GM21381 (cell line): Measurements from ENCODE around the gene MAGEA10.
"Not testable (repeated sequence)": the region's sequence is repeated elsewhere in the genome, so short reads cannot be mapped to it uniquely, and the experiment has no call there.

Experiments
- ATAC-seq: cut with Tn5 transposase; IDR thresholded peaks from one replicate; pipeline ENCODE4 v1.9.1; 2021; ENCODE audit warnings: mild to moderate bottlenecking, moderate library complexity; ENCODE audit not compliant: unreplicated experiment

The MAGEA10 gene

GRCh38 chrX:152138388-152138784 lies at the start of gene MAGEA10:
Gene MAGEA10, minus strand, starts transcription at chrX:152138577. Its CDS starts 2,957 bp downstream, at chrX:152135620.
- ATAC-seq: no peak

GRCh38 chrX:152177497-152178269 lies 39.3 kb upstream of the MAGEA10 start:
- no peak for ATAC-seq

GRCh38 chrX:152177052-152177451 lies 38.7 kb upstream of the MAGEA10 start:
- no peak for ATAC-seq

GRCh38 chrX:152175892-152176291 lies 37.5 kb upstream of the MAGEA10 start:
- not testable (repeated sequence) for ATAC-seq

- ATAC-seq: not testable (repeated sequence)
Measured at GRCh38 chrX:152173923-152174322, 35.5 kb upstream of the MAGEA10 start.

GRCh38 chrX:152170621-152171020 lies 32.2 kb upstream of the MAGEA10 start:
- no peak for ATAC-seq

GRCh38 chrX:152165033-152165743 lies 26.8 kb upstream of the MAGEA10 start:
- ATAC-seq: no peak

GRCh38 chrX:152157042-152157441 lies 18.7 kb upstream of the MAGEA10 start:
- ATAC-seq: no peak

- ATAC-seq: no peak
Measured at GRCh38 chrX:152155766-152156310, 17.5 kb upstream of the MAGEA10 start.

- no peak for ATAC-seq
Measured at GRCh38 chrX:152154050-152154449, 15.7 kb upstream of the MAGEA10 start.

GRCh38 chrX:152151256-152151655 lies 12.9 kb upstream of the MAGEA10 start:
- no peak for ATAC-seq

GRCh38 chrX:152149648-152150047 lies 11.3 kb upstream of the MAGEA10 start:
- no peak for ATAC-seq

- ATAC-seq: no peak
Measured at GRCh38 chrX:152139589-152139988, 1.2 kb upstream of the MAGEA10 start.

GRCh38 chrX:152137771-152138387 lies 498 bp downstream of the MAGEA10 start:
- ATAC-seq: no peak

GRCh38 chrX:152136312-152136711 lies 2.1 kb downstream of the MAGEA10 start:
- no peak for ATAC-seq

- ATAC-seq: no peak
Measured at GRCh38 chrX:152131525-152131924, 6.9 kb downstream of the MAGEA10 start.

- ATAC-seq: not testable (repeated sequence)
Measured at GRCh38 chrX:152129069-152129844, 9.1 kb downstream of the MAGEA10 start.

GRCh38 chrX:152117305-152117704 lies 21.1 kb downstream of the MAGEA10 start:
- no peak for ATAC-seq

- no peak for ATAC-seq
Measured at GRCh38 chrX:152108527-152108926, 29.9 kb downstream of the MAGEA10 start.

- ATAC-seq: no peak
Measured at GRCh38 chrX:152103866-152104265, 34.5 kb downstream of the MAGEA10 start.

GRCh38 chrX:152086141-152086540 lies 52.2 kb downstream of the MAGEA10 start:
- ATAC-seq: no peak
